Measurements from ENCODE around the gene RAPGEF3.
A peak's percentile ranks its signal among the peaks of the same experiment; 100 is the strongest.

The RAPGEF3 gene

GRCh38 chr12:47776471-47777143 is 17.9 kb upstream of the RAPGEF3 start:
- DNase-seq (ENCODE audit: low read depth), result peak; percentile 63

DNA sequence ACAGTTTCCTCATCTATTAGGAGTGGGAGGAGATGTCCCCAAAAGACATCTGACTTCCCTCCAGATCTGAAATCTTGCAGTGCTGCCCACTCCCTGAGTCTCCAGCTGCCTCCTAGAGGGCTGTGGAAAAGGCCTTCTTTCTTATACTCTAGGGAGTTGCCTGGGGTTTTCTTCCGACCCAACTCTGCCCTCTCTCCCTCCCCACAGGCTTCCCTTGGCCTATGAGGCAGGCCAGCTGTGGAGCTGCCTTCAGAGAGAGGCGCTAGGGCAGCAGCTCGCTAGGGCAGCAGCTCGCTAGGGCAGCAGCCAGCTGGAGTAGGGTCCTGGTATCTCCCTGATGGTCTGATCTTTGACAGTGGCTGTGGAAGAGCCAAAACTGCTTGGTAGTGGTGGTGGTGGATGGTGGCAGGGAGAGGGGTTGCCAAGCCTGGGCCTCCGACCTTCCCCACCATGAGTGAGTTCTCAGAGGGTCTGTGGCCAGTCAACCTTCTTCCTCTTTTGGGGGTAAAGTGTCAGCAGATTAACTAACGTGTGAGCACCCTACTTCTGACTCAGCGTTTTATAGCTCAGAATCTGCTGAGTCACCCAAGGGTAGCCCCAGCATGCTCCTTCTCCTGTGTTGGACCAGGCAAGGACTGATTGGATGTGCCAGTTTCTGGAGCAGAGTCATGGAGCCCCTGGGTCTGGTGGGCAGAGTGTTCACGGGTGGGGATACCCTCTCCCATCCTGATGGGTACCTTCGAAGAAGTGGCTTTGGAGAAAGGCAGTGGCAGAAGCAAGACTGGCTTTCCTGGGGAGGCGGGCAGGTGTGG is 16.6 kb upstream of the RAPGEF3 start:
- peak; percentile 45 for DNase-seq (ENCODE audit: low read depth)

DNA sequence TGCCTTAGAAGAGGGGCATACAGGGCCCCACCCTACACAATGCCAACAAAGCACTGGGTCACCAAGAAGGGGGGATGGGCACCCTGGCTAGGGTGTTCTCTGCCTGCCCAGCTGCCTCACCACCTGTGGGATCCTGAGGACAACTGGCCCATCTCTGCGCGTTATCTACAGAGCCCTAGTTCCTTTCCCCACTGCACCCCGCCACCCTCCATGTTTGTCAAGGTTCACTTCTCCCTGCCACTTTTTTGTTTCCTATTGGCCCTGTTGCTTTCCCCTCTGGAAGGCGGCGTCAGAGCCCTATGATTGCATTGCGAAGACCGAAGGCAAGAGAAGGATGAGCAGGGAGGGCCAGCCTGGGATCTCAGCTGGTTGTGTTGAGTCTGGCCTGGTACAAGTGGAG is 16.0 kb upstream of the RAPGEF3 start:
- no peak for DNase-seq (ENCODE audit: low read depth)

GRCh38 chr12:47773858-47774580 is 15.3 kb upstream of the RAPGEF3 start:
- no peak for DNase-seq (ENCODE audit: low read depth)

DNA sequence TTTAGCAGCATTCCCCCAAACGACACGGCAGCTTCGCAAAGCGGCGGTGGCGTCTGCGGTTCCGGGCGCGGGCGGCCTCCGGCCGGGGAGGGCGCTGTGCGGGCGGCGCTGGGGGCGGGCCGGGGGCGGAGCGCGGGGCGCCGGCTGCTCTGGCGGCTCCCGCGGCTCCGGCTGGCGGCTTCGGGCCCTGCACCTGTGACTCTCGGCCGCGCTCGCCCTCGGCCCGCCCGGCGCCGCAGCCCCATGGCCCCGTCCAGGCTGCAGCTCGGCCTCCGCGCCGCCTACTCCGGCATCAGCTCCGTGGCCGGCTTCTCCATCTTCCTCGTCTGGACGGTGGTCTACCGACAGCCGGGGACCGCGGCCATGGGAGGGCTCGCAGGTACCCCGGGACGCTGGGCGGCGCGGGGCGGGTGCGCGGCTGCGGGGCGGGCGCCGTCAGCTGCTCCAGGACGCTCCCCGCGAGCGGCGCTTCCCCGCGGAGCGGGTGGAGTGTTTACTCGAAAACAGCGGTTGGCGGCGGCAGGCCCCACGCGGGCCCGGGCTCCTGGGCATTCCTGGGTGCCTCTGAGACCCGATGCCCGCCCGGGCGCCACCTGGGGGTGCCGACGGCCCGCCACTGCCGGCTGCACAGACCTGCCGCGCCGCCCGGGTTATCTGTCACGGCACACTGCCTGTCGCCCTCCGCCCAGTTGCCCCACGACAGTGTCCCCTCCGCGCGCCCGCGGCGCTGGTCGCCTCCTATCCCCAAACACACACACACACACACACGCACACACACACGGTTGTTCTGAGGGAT is 14.6 kb upstream of the RAPGEF3 start, which contains the start of gene SLC48A1:
TSS of gene SLC48A1 (plus strand) at position 177 of the 796 bp plus-strand sequence. CDS start at position 244, 67 bp downstream.
- peak; percentile 56 for DNase-seq (ENCODE audit: low read depth)

- DNase-seq (ENCODE audit: low read depth), result no peak
These were observed 14.0 kb upstream of the RAPGEF3 start for GRCh38 chr12:47772738-47773061.

DNA sequence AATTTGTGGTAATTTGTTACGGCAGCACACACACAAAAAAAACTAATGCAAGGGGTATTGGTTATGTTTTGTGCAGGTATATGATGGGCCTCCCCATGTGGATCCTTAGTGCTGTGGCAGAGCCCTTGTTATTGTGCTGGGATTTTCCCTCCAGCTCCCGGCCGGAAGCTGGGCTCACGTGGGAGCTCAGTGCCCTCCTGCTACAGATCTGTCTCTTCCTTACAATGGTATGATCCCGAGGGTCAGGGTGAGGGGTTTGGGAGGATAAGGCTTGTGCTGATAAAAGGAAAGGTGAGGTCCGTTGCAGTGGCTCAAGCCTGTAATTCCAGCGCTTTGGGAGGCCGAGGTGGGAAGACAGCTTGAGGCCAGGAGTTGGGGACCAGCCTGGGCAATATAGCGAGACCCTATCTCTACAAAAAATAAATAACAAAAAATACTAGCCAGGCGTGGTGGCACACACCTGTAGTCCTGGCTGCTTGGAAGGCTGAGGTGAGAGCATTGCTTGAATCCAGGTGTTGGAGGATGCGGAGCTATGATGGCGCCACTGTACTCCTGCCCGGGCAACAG is 13.5 kb upstream of the RAPGEF3 start:
- no peak for DNase-seq (ENCODE audit: low read depth)

GRCh38 chr12:47771304-47771703 is 12.6 kb upstream of the RAPGEF3 start:
- DNase-seq (ENCODE audit: low read depth), result no peak

GRCh38 chr12:47770086-47770726 is 11.5 kb upstream of the RAPGEF3 start:
- peak; percentile 72 for DNase-seq (ENCODE audit: low read depth)

- DNase-seq (ENCODE audit: low read depth), result no peak
These were observed 10.8 kb upstream of the RAPGEF3 start for GRCh38 chr12:47769234-47770085.

GRCh38 chr12:47768323-47768811 is 9.7 kb upstream of the RAPGEF3 start:
- peak; percentile 48 for DNase-seq (ENCODE audit: low read depth)

DNA sequence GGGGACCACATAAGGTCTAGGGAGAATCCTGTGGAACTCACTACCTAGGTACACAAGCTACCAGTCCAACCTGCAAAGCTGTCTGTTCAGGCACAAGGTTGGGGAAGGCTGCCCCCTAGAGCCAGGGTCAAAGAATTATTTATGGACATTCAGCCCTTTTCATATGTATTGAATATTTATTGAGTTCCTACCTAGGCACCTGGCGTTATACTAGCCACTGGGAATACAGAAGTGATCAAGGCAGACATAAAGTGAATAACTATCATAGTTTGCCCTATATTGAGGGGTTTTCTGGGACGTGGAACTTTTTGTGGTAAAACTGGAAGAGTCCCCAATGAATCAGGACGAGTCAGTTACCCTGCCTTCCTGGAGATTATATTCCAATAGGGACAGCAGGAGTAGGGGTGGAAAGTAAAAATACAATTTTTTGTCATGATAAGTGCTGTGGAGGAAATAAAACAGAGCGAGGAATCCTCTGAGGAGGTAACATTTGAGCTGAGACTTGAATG is 8.6 kb upstream of the RAPGEF3 start:
- DNase-seq (ENCODE audit: low read depth), result no peak

DNA sequence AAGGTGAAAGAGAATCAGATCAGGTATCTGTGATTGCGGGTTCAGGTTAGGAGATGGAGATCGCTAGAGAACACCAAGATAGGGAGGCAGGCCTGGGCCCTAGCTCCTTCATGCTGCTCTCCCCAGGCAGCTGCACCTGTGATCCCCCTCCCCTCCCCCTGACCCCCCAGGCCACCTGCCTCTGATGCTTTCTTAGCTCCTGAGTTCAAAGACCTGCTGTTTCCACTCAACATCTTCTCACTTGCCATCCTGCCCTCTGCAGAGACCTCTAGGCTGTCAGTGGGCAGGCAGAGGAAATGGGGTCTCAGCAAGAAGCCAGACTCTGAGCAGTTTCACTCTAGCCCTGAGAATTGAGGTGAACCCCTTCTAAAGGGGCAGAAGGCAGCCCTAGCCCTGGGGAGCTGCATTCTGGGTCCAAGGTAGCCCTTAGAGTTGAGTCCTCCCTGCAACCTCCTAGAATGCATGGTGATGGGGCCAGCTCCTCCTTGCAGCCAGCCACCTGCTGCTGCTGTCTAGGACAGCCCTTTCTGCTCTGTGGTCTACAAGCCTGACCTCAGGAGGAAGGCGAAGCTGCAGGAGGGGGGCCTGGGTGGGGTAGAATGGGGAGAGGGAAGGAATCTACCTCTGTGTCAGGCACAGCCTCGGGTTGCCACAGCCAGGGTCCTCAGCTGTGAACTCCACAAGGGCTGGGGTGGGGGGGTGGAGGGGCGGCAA is 8.0 kb upstream of the RAPGEF3 start:
- DNase-seq (ENCODE audit: low read depth), result no peak

GRCh38 chr12:47763481-47764346 is 5.0 kb upstream of the RAPGEF3 start:
- DNase-seq (ENCODE audit: low read depth), result no peak

GRCh38 chr12:47762850-47763465 is 4.3 kb upstream of the RAPGEF3 start:
- no peak for DNase-seq (ENCODE audit: low read depth)

DNA sequence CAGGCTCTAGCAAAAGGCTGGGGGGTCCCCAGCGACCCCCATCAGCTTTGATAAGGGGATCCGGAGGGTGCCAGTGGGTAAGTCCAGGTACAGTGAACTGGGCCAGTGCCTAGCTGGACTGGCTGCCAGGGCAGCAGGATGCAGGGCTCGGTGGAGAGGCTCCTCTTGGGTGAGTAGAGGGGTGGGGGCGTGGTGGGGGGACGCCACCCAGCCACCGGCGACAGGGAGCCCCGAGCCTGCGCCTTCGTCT is 171 bp downstream of the RAPGEF3 start:
- DNase-seq (ENCODE audit: low read depth), result no peak

- DNase-seq (ENCODE audit: low read depth), result no peak
These were observed 668 bp downstream of the RAPGEF3 start for GRCh38 chr12:47757840-47758583.

Data from iris pigment epithelial cell (primary cell).